ENCODE measurements around the gene CHD9NB. TPM values are rescaled to one million over a fixed set of nuclear protein-coding genes. Genes with fewer than 3 reads are reported as not detected.

Gene CHD9NB
- total and polyA plus RNA-seq, 2 of the 4 experiments (the other 2 are of a cell fraction), result 0.94 to 1.1 TPM

DNA sequence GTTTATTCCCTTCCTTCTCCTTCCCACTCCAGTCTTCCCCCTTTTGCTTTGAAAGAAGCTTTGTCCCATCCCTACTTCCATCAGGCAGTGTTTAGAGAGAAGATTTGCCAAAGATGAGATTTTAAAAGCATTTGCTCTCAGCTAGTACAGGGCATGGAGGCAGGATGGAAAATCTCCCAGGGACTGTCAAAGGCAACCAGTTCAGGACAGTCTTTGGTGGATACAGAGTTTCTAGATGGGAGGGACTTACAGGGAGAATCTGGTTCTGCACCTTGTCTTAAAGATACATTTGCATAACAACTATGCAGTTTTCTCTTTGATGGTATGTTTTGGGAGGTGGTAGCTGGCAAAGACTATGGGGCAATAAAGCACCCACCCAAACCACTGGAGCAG is 28.3 kb upstream of the CHD9NB start:
- H3K4me3 ChIP-seq (ENCODE audit: insufficient read depth, low read depth, low read length), result no peak overlapping the region
- BruUV-seq (replicated peaks), result no TSS peak

More for the DNA sequence above, 28.3 kb upstream of the CHD9NB start:
- peaks cover 19% of the 10 kb centered on the region for H3K4me1 ChIP-seq (ENCODE audit: control insufficient read depth, insufficient read depth, low read length)
- H2AFZ ChIP-seq (replicated peaks; ENCODE audit: low read length, poor library complexity), result peak overlapping the region; percentile 68
- peaks cover 35 to 69% of the 10 kb centered on the region in 2 experiments for H3K79me1 ChIP-seq (ENCODE audit: low read depth in 1 of 2, low read length in 2 of 2)
- peaks cover 13% of the 10 kb centered on the region; the same call in 1 of the 2 replicates for H4K20me1 ChIP-seq (ENCODE audit: insufficient read depth, low read length)
- peak overlapping the region; percentile 73 for H2BK5ac ChIP-seq (ENCODE audit: low read depth, low read length, poor library complexity, severe bottlenecking)
- H3K18ac ChIP-seq (ENCODE audit: low read depth, low read length), result peak overlapping the region; percentile 18
- DNase-seq (no peak), ATAC-seq (ENCODE audit: low read depth) (no peak)
- H4K5ac ChIP-seq (ENCODE audit: low read depth, low read length), result peak overlapping the region; percentile 5
- TF ChIP-seq, protein P1, sequence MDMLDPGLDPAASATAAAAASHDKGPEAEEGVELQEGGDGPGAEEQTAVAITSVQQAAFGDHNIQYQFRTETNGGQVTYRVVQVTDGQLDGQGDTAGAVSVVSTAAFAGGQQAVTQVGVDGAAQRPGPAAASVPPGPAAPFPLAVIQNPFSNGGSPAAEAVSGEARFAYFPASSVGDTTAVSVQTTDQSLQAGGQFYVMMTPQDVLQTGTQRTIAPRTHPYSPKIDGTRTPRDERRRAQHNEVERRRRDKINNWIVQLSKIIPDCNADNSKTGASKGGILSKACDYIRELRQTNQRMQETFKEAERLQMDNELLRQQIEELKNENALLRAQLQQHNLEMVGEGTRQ (IDR thresholded peaks at IDR 0.05; ENCODE audit: low read depth, low read length), result no peak
- TF ChIP-seq MXI1 (IDR thresholded peaks at IDR 0.05; ENCODE audit: borderline replicate concordance, low read depth, low read length), result no peak
- no peak for TF ChIP-seq MAFK (IDR thresholded peaks at IDR 0.05; ENCODE audit: low read depth, low read length)
- no peak for TF ChIP-seq RAD21 (IDR thresholded peaks at IDR 0.05; ENCODE audit: low read length)
- TF ChIP-seq, protein P2, sequence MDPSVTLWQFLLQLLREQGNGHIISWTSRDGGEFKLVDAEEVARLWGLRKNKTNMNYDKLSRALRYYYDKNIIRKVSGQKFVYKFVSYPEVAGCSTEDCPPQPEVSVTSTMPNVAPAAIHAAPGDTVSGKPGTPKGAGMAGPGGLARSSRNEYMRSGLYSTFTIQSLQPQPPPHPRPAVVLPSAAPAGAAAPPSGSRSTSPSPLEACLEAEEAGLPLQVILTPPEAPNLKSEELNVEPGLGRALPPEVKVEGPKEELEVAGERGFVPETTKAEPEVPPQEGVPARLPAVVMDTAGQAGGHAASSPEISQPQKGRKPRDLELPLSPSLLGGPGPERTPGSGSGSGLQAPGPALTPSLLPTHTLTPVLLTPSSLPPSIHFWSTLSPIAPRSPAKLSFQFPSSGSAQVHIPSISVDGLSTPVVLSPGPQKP (IDR thresholded peaks at IDR 0.05; ENCODE audit: borderline replicate concordance, low read depth, low read length), result no peak
- no peak for TF ChIP-seq NFE2L2 (IDR thresholded peaks at IDR 0.05; ENCODE audit: low read depth, low read length)
- no peak for TF ChIP-seq BHLHE40 (IDR thresholded peaks at IDR 0.05; ENCODE audit: low read depth, low read length)
- no peak for TF ChIP-seq POLR2A (IDR thresholded peaks at IDR 0.05; ENCODE audit: low read depth, low read length)
- TF ChIP-seq SMC3 (IDR thresholded peaks at IDR 0.05; ENCODE audit: low read depth, low read length), result no peak
- TF ChIP-seq RCOR1 (IDR thresholded peaks at IDR 0.05; ENCODE audit: insufficient replicate concordance, low read length), result no peak
- TF ChIP-seq CEBPB (IDR thresholded peaks at IDR 0.05; ENCODE audit: low read depth, low read length), result no peak
- no peak for TF ChIP-seq RFX5 (IDR thresholded peaks at IDR 0.05; ENCODE audit: low read depth, low read length)
- TF ChIP-seq CHD1 (IDR thresholded peaks at IDR 0.05; ENCODE audit: low read depth, low read length), result no peak
- no peak for TF ChIP-seq FOS (IDR thresholded peaks at IDR 0.05; ENCODE audit: low read depth, low read length)
- TF ChIP-seq, protein P3, sequence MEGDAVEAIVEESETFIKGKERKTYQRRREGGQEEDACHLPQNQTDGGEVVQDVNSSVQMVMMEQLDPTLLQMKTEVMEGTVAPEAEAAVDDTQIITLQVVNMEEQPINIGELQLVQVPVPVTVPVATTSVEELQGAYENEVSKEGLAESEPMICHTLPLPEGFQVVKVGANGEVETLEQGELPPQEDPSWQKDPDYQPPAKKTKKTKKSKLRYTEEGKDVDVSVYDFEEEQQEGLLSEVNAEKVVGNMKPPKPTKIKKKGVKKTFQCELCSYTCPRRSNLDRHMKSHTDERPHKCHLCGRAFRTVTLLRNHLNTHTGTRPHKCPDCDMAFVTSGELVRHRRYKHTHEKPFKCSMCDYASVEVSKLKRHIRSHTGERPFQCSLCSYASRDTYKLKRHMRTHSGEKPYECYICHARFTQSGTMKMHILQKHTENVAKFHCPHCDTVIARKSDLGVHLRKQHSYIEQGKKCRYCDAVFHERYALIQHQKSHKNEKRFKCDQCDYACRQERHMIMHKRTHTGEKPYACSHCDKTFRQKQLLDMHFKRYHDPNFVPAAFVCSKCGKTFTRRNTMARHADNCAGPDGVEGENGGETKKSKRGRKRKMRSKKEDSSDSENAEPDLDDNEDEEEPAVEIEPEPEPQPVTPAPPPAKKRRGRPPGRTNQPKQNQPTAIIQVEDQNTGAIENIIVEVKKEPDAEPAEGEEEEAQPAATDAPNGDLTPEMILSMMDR (conservative IDR thresholded peaks at IDR 0.05; ENCODE audit: low read depth, low read length), result no peak
- H3K23ac ChIP-seq (ENCODE audit: low read depth, low read length), result peak overlapping the region; percentile 68; the same call in 1 of the 2 replicates
- peak overlapping the region; percentile 45 for H2AK9ac ChIP-seq (replicated peaks; ENCODE audit: low read depth, low read length, poor library complexity)
- no peaks in the 10 kb centered on the region for H3K36me3 ChIP-seq (ENCODE audit: control insufficient read depth, insufficient read depth, low read length)
- POLR2A ChIA-PET (ENCODE audit: unreplicated experiment), result interaction anchor here (0.6 kb wide), 1 partner anchor 139 kb away, joined by 3 read pairs; no protein-coding TSS in a partner anchor
- in situ Hi-C loops (cut with MboI; ENCODE audit: low sequenced_read_pairs), result no loop called here
- H3K9ac ChIP-seq (ENCODE audit: low read depth, low read length), result no peak overlapping the region
- peak overlapping the region; percentile 64 for H2BK120ac ChIP-seq (ENCODE audit: low read depth, low read length)
- intact Hi-C loops (cut with micrococcal nuclease), result loop anchor here (2.0 kb wide), 1 partner anchor 26 kb away; the partner anchor contains the start of gene CHD9
- H3K27ac ChIP-seq (ENCODE audit: insufficient read depth, low read length), result peak overlapping the region; percentile 76; the same call in 1 of the 2 replicates
- H4K8ac ChIP-seq (ENCODE audit: low read depth in 2 of 2, low read length in 2 of 2), result no peak overlapping the region; a peak in 1 of 4 replicates
- H2AK5ac ChIP-seq (ENCODE audit: low read depth, low read length), result peak overlapping the region; percentile 10; the same call in 1 of the 2 replicates
- H3K4me2 ChIP-seq (ENCODE audit: low read depth, low read length), result peak overlapping the region; percentile 78
- dilution Hi-C loops (cut with HindIII; ENCODE audit: low sequenced_read_pairs, unreplicated experiment), result no loop called here
- peak overlapping the region; percentile 82 for H3K4ac ChIP-seq (ENCODE audit: low read depth, low read length)
- no peak overlapping the region for H2BK15ac ChIP-seq (ENCODE audit: low read depth, low read length)
- peaks cover 35% of the 10 kb centered on the region for H3K9me1 ChIP-seq (ENCODE audit: insufficient read depth, low read length)
- CTCF ChIA-PET, result interaction anchor here (1.0 kb wide), 1 partner anchor 202 kb away, joined by 3 read pairs; no protein-coding TSS in a partner anchor
- H3K56ac ChIP-seq (ENCODE audit: extremely low read depth, insufficient read depth, low read length), result no peak overlapping the region
- peak overlapping the region; percentile 14; the same call in 1 of the 2 replicates for H4K91ac ChIP-seq (ENCODE audit: insufficient read depth, low read depth, low read length)
- peak overlapping the region; percentile 50 for H2BK20ac ChIP-seq (ENCODE audit: low read depth, low read length)
- H3K14ac ChIP-seq (replicated peaks; ENCODE audit: low read depth, low read length), result peak overlapping the region; percentile 46
- no peaks in the 10 kb centered on the region for H3K27me3 ChIP-seq (ENCODE audit: control insufficient read depth, insufficient read depth, low read length)
- no peaks in the 10 kb centered on the region for H3K9me3 ChIP-seq (ENCODE audit: control insufficient read depth, insufficient read depth, low read length)

All from IMR-90 (cell line).